Activated T-cell treated with anti-CD3 and anti-CD28 coated beads, Interleukin-2, amount 50 U/mL, for 72 hours (primary cell): Measurements from ENCODE around the gene TEX38. TPM values are rescaled to one million over a fixed set of nuclear protein-coding genes. Genes with fewer than 3 reads are reported as not detected.
"Not testable (repeated sequence)": the region's sequence is repeated elsewhere in the genome, so short reads cannot be mapped to it uniquely, and the experiment has no call there.

ENCODE experiments used
- ATAC-seq, 2 donors: fragments of 150-1000 bp; cut with Tn5 transposase; replicated peaks in 1 of 2; 2 replicates each; pipeline ENCODE4 v1.10.0; 2021; ENCODE audit warnings: moderate library complexity in 2 of 2, mild to moderate bottlenecking in 1 of 2
- DNase-seq, 2 donors: peaks; one replicate each; pipeline ENCODE4 v3.0.0; 2021 to 2022; ENCODE audit warnings: mixed read lengths in 1 of 2
- H3K27ac Mint-ChIP-seq: one replicate; pipeline ENCODE4 v1.8.0; 2022; ENCODE audit warnings: mild to moderate bottlenecking, moderate library complexity, mixed read lengths
- H3K27me3 Mint-ChIP-seq: one replicate; pipeline ENCODE4 v1.8.0; 2022; ENCODE audit warnings: low read depth, mixed read lengths
- H3K36me3 Mint-ChIP-seq, 2 donors: one replicate each; pipeline ENCODE4 v1.8.0; 2022; ENCODE audit warnings: mixed read lengths in 2 of 2, mild to moderate bottlenecking in 1 of 2; ENCODE audit not compliant: insufficient read depth in 2 of 2
- H3K4me1 Mint-ChIP-seq: one replicate; pipeline ENCODE4 v1.8.0; 2022; ENCODE audit warnings: low read depth, mixed read lengths
- H3K4me3 Mint-ChIP-seq, 2 donors: one replicate each; pipeline ENCODE4 v1.8.0; 2022; ENCODE audit warnings: mild to moderate bottlenecking in 2 of 2, mixed read lengths in 2 of 2, moderate library complexity in 2 of 2
- H3K9me3 Mint-ChIP-seq, 2 donors: one replicate each; pipeline ENCODE4 v1.8.0; 2022; ENCODE audit warnings: mixed read lengths in 2 of 2
- total RNA-seq, 2 donors: library from RNA; stranded (reverse); gene quantifications; one replicate each; pipeline ENCODE4 v1.2.3, GENCODE V29; 2022

TEX38 gene
- total RNA-seq, 2 donors from 2014 or later, result 0.65 TPM; not detected in 1

DNA sequence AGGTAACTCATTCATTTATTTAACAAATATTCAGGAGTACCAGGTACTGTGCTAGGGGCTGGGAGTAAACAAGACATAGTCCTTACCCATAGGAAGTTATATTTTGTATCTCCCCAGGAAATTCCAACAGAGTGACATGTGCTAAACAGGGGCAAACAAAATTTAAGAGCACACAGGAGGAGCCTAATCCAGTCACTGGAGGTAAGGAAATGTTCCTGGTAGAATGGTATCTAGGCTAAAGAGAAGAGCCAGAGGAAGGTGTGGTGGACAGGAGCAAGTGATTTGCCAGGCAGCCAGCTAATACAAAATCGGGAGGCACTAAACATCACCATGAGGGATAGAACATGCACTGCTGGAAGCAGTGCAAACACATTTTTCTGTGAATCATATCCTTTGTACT is 10.4 kb downstream of the TEX38 start:
- H3K27ac Mint-ChIP-seq, result peak overlapping the region; percentile 1
- no peaks in the 10 kb centered on the region for H3K9me3 Mint-ChIP-seq
- DNase-seq (no peak), ATAC-seq (no peak)
- H3K36me3 Mint-ChIP-seq, result peaks cover 8 to 26% of the 10 kb centered on the region in 2 donors
- no peaks in the 10 kb centered on the region for H3K27me3 Mint-ChIP-seq
- no peak overlapping the region for H3K4me3 Mint-ChIP-seq
- peaks cover 7% of the 10 kb centered on the region for H3K4me1 Mint-ChIP-seq

DNA sequence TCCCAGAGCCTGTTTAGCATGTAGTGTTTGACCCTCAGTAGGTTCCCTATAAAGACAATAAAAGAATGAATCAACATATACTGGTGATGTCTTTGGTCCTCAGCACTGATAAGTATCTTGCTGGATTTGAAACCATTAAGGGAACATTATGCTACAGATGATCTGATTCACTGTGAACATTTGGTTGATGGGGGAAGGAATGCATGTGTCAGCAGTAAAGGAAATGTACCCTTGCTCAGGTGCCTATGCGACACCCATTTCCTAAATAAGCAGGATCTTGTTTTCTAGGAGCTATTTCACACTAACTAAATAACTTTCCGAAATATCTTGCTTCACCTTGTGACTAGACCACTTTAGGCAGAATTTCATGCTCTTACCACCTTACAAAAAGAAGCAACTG is 13.0 kb downstream of the TEX38 start:
- Mint-ChIP-seq H3K4me1 (peaks cover 11% of the 10 kb centered on the region), H3K9me3 (no peaks in the 10 kb centered on the region), H3K27me3 (no peaks in the 10 kb centered on the region), H3K36me3 (peaks cover 8 to 28% of the 10 kb centered on the region in 2 donors), H3K27ac (no peak overlapping the region), H3K4me3 (no peak overlapping the region)
- ATAC-seq (no peak), DNase-seq (no peak)

DNA sequence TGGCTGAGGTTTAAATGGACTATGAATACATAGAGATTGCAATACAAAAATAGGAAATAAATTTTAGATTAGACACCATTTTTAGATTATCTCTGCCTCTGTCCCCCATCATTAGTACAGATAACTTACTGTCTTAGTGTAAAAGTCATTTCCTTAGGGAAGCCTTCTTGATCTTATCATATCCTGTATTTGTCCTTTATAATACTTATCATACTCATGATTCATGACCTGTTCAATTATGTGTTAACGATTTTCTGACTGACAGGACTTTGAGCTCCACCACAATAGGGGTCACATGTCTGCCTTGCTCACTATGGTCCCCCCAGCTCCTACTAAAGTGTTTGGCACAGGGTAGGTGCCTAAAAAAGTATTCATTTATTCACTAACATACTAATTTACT is 14.6 kb downstream of the TEX38 start:
- Mint-ChIP-seq H3K9me3 (no peaks in the 10 kb centered on the region), H3K27me3 (no peaks in the 10 kb centered on the region), H3K27ac (no peak overlapping the region), H3K4me1 (peaks cover 11% of the 10 kb centered on the region), H3K4me3 (no peak overlapping the region), H3K36me3 (peaks cover 3 to 23% of the 10 kb centered on the region in 2 donors)
- no peak for DNase-seq
- ATAC-seq, result no peak

DNA sequence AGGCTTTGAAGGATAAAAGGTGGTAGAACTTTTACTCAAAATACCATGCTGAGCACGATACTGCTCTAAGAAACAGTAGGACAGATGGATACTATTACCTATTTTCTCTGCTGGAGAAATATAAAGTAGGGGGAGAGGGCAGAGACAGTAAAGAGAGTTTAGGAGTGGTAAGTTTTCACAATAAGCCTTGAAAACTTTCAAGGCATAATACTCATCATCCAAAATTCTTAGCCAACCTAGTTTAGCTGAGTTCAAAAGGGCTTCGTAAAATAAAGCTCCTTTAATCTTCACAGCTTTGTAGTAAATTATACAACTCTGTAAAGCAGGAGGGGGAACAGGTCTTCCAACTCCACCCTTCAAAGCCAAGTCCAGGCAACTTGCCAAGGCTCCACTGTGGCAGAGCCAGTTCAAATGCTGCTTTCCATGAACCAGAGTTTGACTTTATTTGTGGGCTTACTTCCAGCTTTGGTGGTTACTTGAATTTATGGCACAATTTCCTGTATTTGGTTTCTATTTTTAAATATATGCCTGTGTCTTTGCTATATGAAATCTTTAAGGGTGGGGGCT is 15.5 kb downstream of the TEX38 start:
- no peak overlapping the region for H3K27ac Mint-ChIP-seq
- H3K36me3 Mint-ChIP-seq, result peaks cover 5 to 24% of the 10 kb centered on the region in 2 donors
- no peaks in the 10 kb centered on the region for H3K9me3 Mint-ChIP-seq
- no peak overlapping the region for H3K4me3 Mint-ChIP-seq
- DNase-seq, result no peak
- H3K27me3 Mint-ChIP-seq, result no peaks in the 10 kb centered on the region
- no peak for ATAC-seq
- H3K4me1 Mint-ChIP-seq, result peaks cover 11% of the 10 kb centered on the region

DNA sequence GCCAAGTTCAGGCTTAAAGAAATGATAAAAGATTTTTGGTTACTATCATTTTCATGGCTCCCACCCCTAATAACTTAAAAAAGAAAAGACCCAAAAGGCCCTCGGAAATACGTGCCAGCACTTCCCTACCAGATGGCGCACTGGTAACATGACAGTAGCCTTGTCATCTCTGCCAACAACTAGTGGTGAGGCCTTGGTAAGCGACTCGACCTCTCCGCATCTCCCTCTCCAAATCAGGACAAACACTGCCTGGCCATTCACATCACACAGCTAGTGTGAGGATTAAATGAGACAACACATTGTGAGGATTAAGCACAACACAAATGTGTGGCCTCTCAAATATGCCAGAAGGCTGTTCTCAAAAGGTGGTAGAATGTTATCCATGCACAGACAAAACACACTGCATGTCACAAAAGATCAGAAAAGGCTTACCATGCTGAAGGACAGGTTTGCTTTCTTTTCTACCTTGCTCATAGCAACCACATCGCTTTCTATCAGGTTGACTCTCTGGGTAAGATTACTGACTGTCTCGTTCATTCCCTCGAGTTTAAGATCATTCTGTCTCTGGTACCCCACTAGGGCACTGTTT is 16.4 kb downstream of the TEX38 start:
- Mint-ChIP-seq H3K36me3 (peaks cover 5 to 25% of the 10 kb centered on the region in 2 donors), H3K9me3 (no peaks in the 10 kb centered on the region), H3K4me1 (peaks cover 11% of the 10 kb centered on the region), H3K27ac (peak overlapping the region; percentile 54), H3K4me3 (no peak overlapping the region), H3K27me3 (no peaks in the 10 kb centered on the region)
- DNase-seq (no peak), ATAC-seq (no peak)

DNA sequence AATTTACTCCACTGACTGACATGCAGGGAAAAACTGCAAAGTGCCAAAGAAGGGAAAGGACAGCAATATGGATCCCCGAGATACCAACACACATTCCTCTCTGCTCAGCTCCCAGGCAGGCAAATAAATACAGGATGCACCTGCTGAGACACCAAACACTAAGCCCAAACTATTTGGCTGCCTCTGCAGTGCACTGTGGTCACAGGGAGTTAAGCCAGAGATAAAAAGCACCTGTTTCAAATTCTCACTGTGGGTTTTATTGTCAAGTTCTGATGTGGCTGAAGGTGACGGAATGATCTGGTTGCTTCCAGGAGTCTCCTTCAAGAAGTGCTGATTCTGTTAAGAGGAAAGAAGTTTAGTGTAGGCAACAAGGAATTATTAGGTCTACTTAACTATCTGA is 17.7 kb downstream of the TEX38 start:
- peaks cover 5 to 27% of the 10 kb centered on the region in 2 donors for H3K36me3 Mint-ChIP-seq
- peak overlapping the region; percentile 47 for H3K27ac Mint-ChIP-seq
- DNase-seq (no peak), ATAC-seq (no peak)
- no peaks in the 10 kb centered on the region for H3K27me3 Mint-ChIP-seq
- H3K4me3 Mint-ChIP-seq, result no peak overlapping the region
- no peaks in the 10 kb centered on the region for H3K9me3 Mint-ChIP-seq
- peaks cover 11% of the 10 kb centered on the region for H3K4me1 Mint-ChIP-seq

DNA sequence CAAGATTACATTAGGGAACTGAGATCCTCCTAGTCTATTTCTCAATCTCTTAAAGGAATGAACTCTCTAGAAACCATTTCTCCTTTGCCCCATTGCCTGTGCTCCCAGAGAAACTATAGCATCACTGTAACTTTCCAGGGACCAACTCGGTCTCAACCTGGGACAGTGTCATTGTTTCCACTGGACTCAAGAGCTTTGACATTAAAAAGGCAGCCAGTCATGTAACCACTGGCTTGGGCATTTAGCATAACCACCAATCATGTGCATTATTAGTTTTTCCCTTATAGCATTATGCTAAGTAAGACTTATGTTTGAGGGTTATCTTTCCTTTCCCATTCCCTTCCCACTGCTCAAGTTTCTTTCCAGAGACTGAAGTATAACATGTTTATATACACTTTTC is 18.2 kb downstream of the TEX38 start:
- Mint-ChIP-seq H3K36me3 (peaks cover 5 to 26% of the 10 kb centered on the region in 2 donors), H3K27me3 (no peaks in the 10 kb centered on the region), H3K4me1 (peaks cover 11% of the 10 kb centered on the region), H3K4me3 (no peak overlapping the region), H3K27ac (peak overlapping the region; percentile 95), H3K9me3 (no peaks in the 10 kb centered on the region)
- ATAC-seq, result no peak
- no peak for DNase-seq

DNA sequence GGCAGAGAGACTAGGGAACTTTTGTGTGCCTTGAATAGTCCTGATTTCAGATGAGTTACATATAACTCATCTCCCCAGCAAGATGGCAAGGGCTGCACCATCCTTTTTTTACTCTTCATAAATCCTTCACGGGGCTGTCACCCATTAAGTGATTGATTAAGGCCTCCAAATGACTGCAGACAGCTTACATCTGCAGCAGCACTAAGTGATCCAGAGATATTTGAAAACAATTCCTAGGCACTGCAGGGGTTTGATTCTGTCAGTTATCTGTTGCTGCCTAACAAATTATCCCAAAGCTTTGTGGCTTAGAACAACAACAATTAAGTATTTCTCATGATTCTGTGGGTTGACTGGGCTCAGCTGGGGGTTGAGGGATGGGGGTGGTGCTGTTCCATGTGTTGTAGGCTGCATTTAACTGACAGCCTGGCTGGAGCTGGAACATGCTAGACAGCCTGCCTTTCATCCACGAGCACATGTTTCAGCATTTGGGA is 19.3 kb downstream of the TEX38 start:
- no peak overlapping the region for H3K27ac Mint-ChIP-seq
- H3K9me3 Mint-ChIP-seq, result peaks cover 0 to 2% of the 10 kb centered on the region in 2 donors
- H3K4me3 Mint-ChIP-seq, result no peak overlapping the region
- H3K36me3 Mint-ChIP-seq, result peaks cover 10 to 35% of the 10 kb centered on the region in 2 donors
- no peak for ATAC-seq
- H3K27me3 Mint-ChIP-seq, result no peaks in the 10 kb centered on the region
- H3K4me1 Mint-ChIP-seq, result peaks cover 11% of the 10 kb centered on the region
- DNase-seq, result no peak

DNA sequence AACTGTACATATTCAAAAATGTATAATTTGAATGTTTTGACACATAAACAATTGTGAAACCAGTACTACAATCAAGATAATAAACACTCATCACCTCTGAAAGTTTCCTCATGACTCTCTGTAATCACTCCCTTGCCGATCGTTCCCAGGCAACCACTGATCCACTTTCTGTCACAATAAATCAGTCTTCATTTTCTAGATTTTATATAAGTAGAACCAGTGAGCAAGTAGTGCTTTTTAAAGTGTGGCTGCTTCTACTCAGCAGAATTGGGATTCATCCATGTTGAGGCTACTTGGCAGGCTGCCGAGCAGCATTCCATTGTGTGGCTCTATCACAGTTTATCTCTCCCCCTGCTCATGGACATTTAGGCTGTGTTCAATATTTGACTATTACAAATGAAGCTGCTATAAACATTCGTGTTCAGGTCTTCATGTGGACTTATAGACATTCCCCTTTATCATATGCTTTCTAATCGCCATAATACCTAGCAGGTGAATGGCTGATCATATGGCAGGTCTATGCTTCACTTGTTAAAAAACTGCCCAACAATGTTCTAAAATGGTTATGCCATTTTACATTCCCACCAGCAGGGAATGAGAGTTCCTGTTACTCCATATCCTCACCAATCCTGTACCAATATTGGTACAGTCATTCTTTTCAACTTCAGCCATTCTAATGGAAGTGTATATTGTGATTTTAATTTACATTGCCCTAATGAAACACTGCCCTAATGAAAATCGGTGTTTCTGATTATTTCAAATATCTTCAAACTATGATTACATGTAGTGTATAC is 20.5 kb downstream of the TEX38 start:
- no peaks in the 10 kb centered on the region for H3K27me3 Mint-ChIP-seq
- DNase-seq, result no peak
- peaks cover 11 to 32% of the 10 kb centered on the region in 2 donors for H3K36me3 Mint-ChIP-seq
- ATAC-seq, result no peak
- H3K4me3 Mint-ChIP-seq, result no peak overlapping the region
- no peak overlapping the region for H3K27ac Mint-ChIP-seq
- H3K9me3 Mint-ChIP-seq, result peaks cover 0 to 2% of the 10 kb centered on the region in 2 donors
- peaks cover 6% of the 10 kb centered on the region for H3K4me1 Mint-ChIP-seq

DNA sequence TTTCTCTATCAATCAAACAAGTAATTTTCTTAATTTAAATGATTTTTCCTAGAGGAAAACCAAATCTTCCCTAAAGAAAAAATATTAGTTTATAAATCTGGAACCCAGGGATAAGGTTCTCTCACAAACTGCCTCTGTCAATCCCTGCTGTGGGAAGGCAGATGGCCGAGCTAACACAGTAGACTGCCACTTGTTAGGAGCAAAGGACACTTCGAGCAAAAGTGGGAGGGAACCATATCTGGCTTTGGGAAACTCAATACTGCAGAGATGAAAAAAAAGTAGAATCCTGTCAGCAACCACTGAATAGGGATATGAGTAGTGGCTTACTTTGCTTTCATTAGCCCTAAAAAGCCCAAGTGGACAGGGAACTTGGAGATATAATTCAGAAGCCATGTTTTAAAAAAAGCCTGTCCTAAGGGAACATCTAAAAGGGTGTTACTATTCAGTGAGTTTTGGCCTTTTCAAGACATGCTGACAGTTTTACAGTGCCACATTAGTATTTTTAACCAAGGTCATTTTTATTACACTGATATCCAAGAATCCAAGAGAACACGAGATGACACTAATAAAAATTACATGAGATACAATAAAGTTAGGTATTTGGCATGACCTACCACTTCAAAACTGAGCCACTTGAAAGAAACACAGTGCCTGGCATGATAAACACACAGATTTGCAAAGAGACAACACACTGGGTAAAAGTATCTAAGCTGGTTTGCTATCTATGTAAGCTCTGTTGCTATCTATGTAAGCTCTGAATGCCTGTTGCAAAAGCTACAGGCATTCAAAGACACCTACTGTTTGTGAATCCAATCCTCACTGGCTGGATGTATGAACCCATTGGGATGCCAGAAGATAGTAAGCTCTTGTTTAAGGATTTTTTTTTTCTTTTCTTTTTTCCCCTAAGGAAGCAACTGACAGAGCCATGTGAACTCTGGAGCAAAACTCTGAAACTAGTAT is 21.4 kb downstream of the TEX38 start:
- Mint-ChIP-seq H3K27me3 (no peaks in the 10 kb centered on the region), H3K4me1 (peaks cover 5% of the 10 kb centered on the region), H3K9me3 (peaks cover 0 to 2% of the 10 kb centered on the region in 2 donors), H3K36me3 (peaks cover 11 to 33% of the 10 kb centered on the region in 2 donors), H3K4me3 (no peak overlapping the region), H3K27ac (no peak overlapping the region)
- no peak for ATAC-seq
- DNase-seq, result no peak

DNA sequence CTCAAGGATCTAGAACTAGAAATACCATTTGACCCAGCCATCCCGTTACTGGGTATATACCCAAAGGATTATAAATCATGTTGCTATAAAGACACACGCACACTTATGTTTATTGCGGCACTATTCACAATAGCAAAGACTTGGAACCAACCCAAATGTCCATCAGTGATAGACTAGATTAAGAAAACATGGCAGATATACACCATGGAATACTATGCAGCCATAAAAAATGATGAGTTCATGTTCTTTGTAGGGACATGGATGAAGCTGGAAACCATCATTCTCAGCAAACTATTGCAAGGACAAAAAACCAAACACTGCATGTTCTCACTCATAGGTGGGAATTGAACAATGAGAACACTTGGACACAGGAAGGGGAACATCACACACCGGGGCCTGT is 23.0 kb downstream of the TEX38 start:
- ATAC-seq, H3K4me1 Mint-ChIP-seq, H3K4me3 Mint-ChIP-seq, DNase-seq, H3K27me3 Mint-ChIP-seq, H3K27ac Mint-ChIP-seq, H3K9me3 Mint-ChIP-seq: not testable (repeated sequence)
- peaks cover 12 to 30% of the 10 kb centered on the region in 2 donors for H3K36me3 Mint-ChIP-seq

DNA sequence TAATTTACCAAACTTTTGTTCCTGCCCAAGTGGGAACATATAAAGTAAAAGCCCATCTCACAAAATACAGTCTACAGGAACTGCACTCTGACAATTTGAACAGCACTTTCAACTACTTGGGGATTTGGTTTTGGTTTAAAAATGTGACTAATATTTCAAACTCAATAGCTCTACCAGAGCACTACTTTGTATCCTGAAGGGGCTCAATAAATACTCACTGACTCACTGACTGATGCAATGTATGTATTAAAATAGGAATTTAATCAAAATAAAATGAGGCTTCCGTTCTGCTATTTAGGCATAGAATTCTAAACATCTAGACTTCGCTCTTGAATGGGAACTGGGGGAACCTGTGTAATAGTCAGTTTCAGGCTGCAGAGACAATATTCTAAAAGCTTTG is 25.4 kb downstream of the TEX38 start:
- Mint-ChIP-seq H3K4me3 (no peak overlapping the region), H3K4me1 (no peaks in the 10 kb centered on the region), H3K36me3 (peaks cover 10 to 20% of the 10 kb centered on the region in 2 donors), H3K9me3 (peaks cover 0 to 2% of the 10 kb centered on the region in 2 donors), H3K27me3 (no peaks in the 10 kb centered on the region), H3K27ac (peak overlapping the region; percentile 13)
- ATAC-seq, result no peak
- DNase-seq, result no peak
